Cardiac muscle cell (in vitro differentiated cells and primary cell): ENCODE results near the gene CNTF. TPM values are rescaled to one million over a fixed set of nuclear protein-coding genes. Genes with fewer than 3 reads are reported as not detected.

Source experiments
- DNase-seq, 2 donors: peaks; one replicate each; pipeline versions ENCODE4 v3.0.0 to v3.0.0-alpha.2; 2010 to 2017; ENCODE audit warnings: low read depth in 1 of 2, low spot score in 1 of 2
- H3K27ac ChIP-seq: fragments of 200-600 bp; sonication (generic); 2 replicates; pipeline ENCODE4 v1.5.1; 2016
- H3K27me3 ChIP-seq: fragments of 200-600 bp; sonication (generic); 2 replicates; pipeline ENCODE4 v1.6.0; 2016; ENCODE audit warnings: control low read depth
- H3K36me3 ChIP-seq: fragments of 200-600 bp; sonication (generic); 2 replicates; pipeline ENCODE4 v1.5.1; 2016; ENCODE audit warnings: control low read depth
- H3K4me1 ChIP-seq: fragments of 200-600 bp; sonication (generic); 2 replicates; pipeline ENCODE4 v1.8.1; 2017; ENCODE audit warnings: low read depth, mild to moderate bottlenecking, mixed run types
- H3K4me3 ChIP-seq: fragments of 200-600 bp; sonication (generic); 2 replicates; pipeline ENCODE4 v1.5.1; 2016; ENCODE audit warnings: mild to moderate bottlenecking
- H3K9me3 ChIP-seq: fragments of 200-600 bp; sonication (generic); 2 replicates; pipeline ENCODE4 v1.5.1; 2017; ENCODE audit warnings: low read depth, mild to moderate bottlenecking, control low read depth
- polyA plus RNA-seq: library from polyadenylated mRNA; unstranded; fragments of >200 nt; fragmentation: Nextera tagmentation; extraction: Ambion mirVana; gene quantifications from 2 replicates; pipeline ENCODE4 v1.2.1, GENCODE V29; 2016
- total RNA-seq: library from RNA; depleted of rRNA; stranded (reverse); fragments of >200 nt; gene quantifications from 2 replicates; pipeline ENCODE4 v1.2.3, GENCODE V29; 2016
- TF ChIP-seq, protein P1 (sequence below): IDR thresholded peaks from 2 replicates; pipeline ENCODE4 v1.5.1; 2012; ENCODE audit warnings: low read depth, mild to moderate bottlenecking, low read length

CNTF gene
- total and polyA plus RNA-seq, 2 experiments from 2014 or later: 0.23 to 0.33 TPM

DNA sequence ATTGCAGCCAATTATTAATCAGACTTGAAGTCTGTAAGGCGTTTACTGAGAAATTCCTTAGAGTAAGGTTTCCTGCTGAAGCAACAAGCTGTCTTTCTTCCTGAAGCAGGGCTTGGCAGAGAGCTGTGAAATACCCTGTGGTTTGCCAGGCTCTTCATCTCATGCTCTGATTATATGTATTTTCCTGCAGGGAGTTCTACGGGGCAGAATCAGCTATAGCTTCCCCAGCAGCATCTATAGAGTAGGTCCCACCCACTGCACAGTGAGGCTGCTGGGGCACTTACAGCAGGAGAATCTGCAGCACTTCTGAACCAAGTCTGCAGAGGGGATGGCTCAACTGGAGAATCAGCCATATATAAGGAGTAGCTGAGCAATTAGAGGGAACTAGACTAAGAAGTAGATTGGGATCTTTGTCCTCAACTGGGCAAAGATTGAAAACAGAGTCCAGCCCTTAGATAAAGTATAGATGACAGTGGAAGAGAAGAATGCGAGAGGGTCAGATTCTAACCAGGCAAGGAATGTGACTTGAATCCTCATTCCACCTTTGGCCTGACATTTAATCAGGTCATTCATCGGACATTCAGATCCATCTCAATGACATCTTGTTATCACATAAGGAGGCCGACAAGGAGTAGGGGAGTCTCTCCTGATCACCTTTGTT, 37.6 kb downstream of the CNTF start:
- Histone ChIP-seq H3K36me3 (no peaks in the 10 kb centered on the region), H3K4me3 (no peak overlapping the region), H3K9me3 (no peaks in the 10 kb centered on the region), H3K27me3 (no peaks in the 10 kb centered on the region), H3K4me1 (no peaks in the 10 kb centered on the region), H3K27ac (no peak overlapping the region)
- TF ChIP-seq, protein P1, sequence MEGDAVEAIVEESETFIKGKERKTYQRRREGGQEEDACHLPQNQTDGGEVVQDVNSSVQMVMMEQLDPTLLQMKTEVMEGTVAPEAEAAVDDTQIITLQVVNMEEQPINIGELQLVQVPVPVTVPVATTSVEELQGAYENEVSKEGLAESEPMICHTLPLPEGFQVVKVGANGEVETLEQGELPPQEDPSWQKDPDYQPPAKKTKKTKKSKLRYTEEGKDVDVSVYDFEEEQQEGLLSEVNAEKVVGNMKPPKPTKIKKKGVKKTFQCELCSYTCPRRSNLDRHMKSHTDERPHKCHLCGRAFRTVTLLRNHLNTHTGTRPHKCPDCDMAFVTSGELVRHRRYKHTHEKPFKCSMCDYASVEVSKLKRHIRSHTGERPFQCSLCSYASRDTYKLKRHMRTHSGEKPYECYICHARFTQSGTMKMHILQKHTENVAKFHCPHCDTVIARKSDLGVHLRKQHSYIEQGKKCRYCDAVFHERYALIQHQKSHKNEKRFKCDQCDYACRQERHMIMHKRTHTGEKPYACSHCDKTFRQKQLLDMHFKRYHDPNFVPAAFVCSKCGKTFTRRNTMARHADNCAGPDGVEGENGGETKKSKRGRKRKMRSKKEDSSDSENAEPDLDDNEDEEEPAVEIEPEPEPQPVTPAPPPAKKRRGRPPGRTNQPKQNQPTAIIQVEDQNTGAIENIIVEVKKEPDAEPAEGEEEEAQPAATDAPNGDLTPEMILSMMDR: no peak
- no peak for DNase-seq

- DNase-seq: no peak
- TF ChIP-seq, protein P1: no peak
- Histone ChIP-seq H3K4me1 (no peaks in the 10 kb centered on the region), H3K9me3 (no peaks in the 10 kb centered on the region), H3K27ac (no peak overlapping the region), H3K36me3 (no peaks in the 10 kb centered on the region), H3K4me3 (no peak overlapping the region), H3K27me3 (no peaks in the 10 kb centered on the region)
Measured at GRCh38 chr11:58671983-58672633, 49.6 kb downstream of the CNTF start.

DNA sequence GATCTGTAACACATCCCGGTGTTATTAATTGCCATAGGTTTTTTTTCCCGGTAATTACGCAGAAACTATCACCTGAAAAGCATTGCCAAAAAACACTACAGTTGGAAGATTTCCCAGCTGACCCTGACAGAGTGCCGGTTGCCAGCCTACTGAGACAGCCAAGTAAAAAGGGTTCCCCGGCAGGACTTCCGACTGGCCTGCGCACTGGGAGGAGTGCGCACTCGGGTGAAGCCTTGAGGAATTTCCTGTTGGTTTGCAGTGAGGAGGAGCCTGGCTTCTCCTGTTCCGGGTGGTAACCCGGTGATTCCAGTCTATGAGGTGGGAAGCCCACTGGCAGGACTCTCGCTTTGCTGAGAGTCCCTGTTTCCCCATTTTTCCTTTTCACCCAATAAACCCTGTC, 52.1 kb downstream of the CNTF start:
- no peak for DNase-seq

More for the DNA sequence above, 52.1 kb downstream of the CNTF start:
- Histone ChIP-seq H3K9me3 (no peaks in the 10 kb centered on the region), H3K4me3 (no peak overlapping the region), H3K27ac (no peak overlapping the region), H3K4me1 (no peaks in the 10 kb centered on the region), H3K36me3 (no peaks in the 10 kb centered on the region), H3K27me3 (no peaks in the 10 kb centered on the region)
- TF ChIP-seq, protein P1: no peak

Other genes starting within 250 kb of the CNTF start
- not detected in 2 replicates for gene OR5B3, start 215.8 kb upstream of the CNTF start, total RNA-seq
- not detected in 2 replicates for gene OR5B3, start 215.8 kb upstream of the CNTF start, polyA plus RNA-seq
- not detected in 2 replicates for gene OR5B2, start 194.5 kb upstream of the CNTF start, total RNA-seq
- 0.59 TPM in 1 of 2 replicates, not detected in the other for gene OR5B2, start 194.5 kb upstream of the CNTF start, polyA plus RNA-seq
- not detected in 2 replicates for gene OR5B12, start 180.4 kb upstream of the CNTF start, total RNA-seq
- gene OR5B12, start 180.4 kb upstream of the CNTF start, polyA plus RNA-seq: not detected in 2 replicates
- gene OR5B21, start 114.6 kb upstream of the CNTF start, total RNA-seq: not detected in 2 replicates
- gene OR5B21, start 114.6 kb upstream of the CNTF start, polyA plus RNA-seq: not detected in 2 replicates
- gene LPXN, start 46.8 kb upstream of the CNTF start, total RNA-seq: 3.5 and 4.1 TPM in 2 replicates
- 3.0 TPM in 2 replicates for gene LPXN, start 46.8 kb upstream of the CNTF start, polyA plus RNA-seq
- 17.3 and 22.6 TPM in 2 replicates for gene ZFP91, start 43.6 kb upstream of the CNTF start, total RNA-seq
- 12.3 and 19.6 TPM in 2 replicates for gene ZFP91, start 43.6 kb upstream of the CNTF start, polyA plus RNA-seq
- gene GLYAT, start 109.3 kb downstream of the CNTF start, total RNA-seq: not detected in 2 replicates
- not detected in 2 replicates for gene GLYAT, start 109.3 kb downstream of the CNTF start, polyA plus RNA-seq
- gene GLYATL2, start 222.0 kb downstream of the CNTF start, total RNA-seq: not detected in 2 replicates
- not detected in 2 replicates for gene GLYATL2, start 222.0 kb downstream of the CNTF start, polyA plus RNA-seq